SK-N-SH treated with all-trans-retinoic acid at 6 μM for 48 hours (cell line): ENCODE data around the gene TM4SF5.

ENCODE experiments used
- ATAC-seq: fragments of 200-7000 bp; cut with Tn5 transposase; 3 replicates; pipeline ENCODE4 v1.9.1; 2020; ENCODE audit warnings: mild to moderate bottlenecking, moderate library complexity
- ARNTL ChIP-seq: fragments of 450-650 bp; formaldehyde crosslinking; IDR thresholded peaks from 2 replicates; pipeline ENCODE4 v1.5.0; 2020; ENCODE audit warnings: low read depth, mild to moderate bottlenecking, moderate library complexity, borderline replicate concordance
- BACH2 ChIP-seq: fragments of 250-450 bp; sonication (Bioruptor Pico); IDR thresholded peaks from 2 replicates; pipeline ENCODE4 v1.9.0; 2021; ENCODE audit warnings: mild to moderate bottlenecking, borderline replicate concordance
- CREB5 ChIP-seq: fragments of 250-450 bp; sonication (Bioruptor Pico); IDR thresholded peaks from 2 replicates; pipeline ENCODE4 v1.5.1; 2020; ENCODE audit warnings: low read depth, mild to moderate bottlenecking, moderate library complexity
- CSDC2 ChIP-seq: fragments of 250-450 bp; sonication (Bioruptor Pico); IDR thresholded peaks from 2 replicates; pipeline ENCODE4 v1.5.0; 2020; ENCODE audit warnings: mild to moderate bottlenecking, moderate library complexity
- ESRRG ChIP-seq: fragments of 250-450 bp; sonication (Bioruptor Pico); IDR thresholded peaks from 2 replicates; pipeline ENCODE4 v1.6.1; 2021; ENCODE audit warnings: mild to moderate bottlenecking
- GLIS3 ChIP-seq: fragments of 250-450 bp; sonication (Bioruptor Pico); IDR thresholded peaks from 2 replicates; pipeline ENCODE4 v1.5.0; 2020; ENCODE audit warnings: mild to moderate bottlenecking, moderate library complexity
- ISL1 ChIP-seq: fragments of 250-450 bp; sonication (Bioruptor Pico); IDR thresholded peaks from 2 replicates; pipeline ENCODE4 v2.1.2; 2022; ENCODE audit warnings: mild to moderate bottlenecking, moderate library complexity
- OSR1 ChIP-seq: fragments of 250-450 bp; sonication (Bioruptor Pico); IDR thresholded peaks from 2 replicates; pipeline ENCODE4 v1.8.0; 2022; ENCODE audit warnings: moderate library complexity, mild to moderate bottlenecking, inconsistent platforms
- POU6F1 ChIP-seq: fragments of 250-450 bp; sonication (Bioruptor Pico); IDR thresholded peaks from 2 replicates; pipeline ENCODE4 v1.8.0; 2021; ENCODE audit warnings: low read depth, mild to moderate bottlenecking, moderate library complexity, borderline replicate concordance
- PPARA ChIP-seq: fragments of 250-450 bp; sonication (Bioruptor Pico); IDR thresholded peaks from 2 replicates; pipeline ENCODE4 v1.5.0; 2020; ENCODE audit warnings: mild to moderate bottlenecking, borderline replicate concordance
- RARB ChIP-seq: fragments of 250-450 bp; sonication (Bioruptor Pico); IDR thresholded peaks from 2 replicates; pipeline ENCODE4 v1.8.0; 2021; ENCODE audit warnings: mild to moderate bottlenecking, moderate library complexity
- SNAI2 ChIP-seq: fragments of 250-450 bp; sonication (Bioruptor Pico); IDR thresholded peaks from 2 replicates; pipeline ENCODE4 v1.5.0; 2020; ENCODE audit warnings: mild to moderate bottlenecking, moderate library complexity
- TCF4 ChIP-seq: fragments of 250-450 bp; sonication (Bioruptor Pico); IDR thresholded peaks from 2 replicates; pipeline ENCODE4 v1.8.0; 2021; ENCODE audit warnings: mild to moderate bottlenecking, moderate library complexity, borderline replicate concordance
- TOX ChIP-seq: fragments of 250-450 bp; sonication (Bioruptor Pico); IDR thresholded peaks from 2 replicates; pipeline ENCODE4 v1.8.0; 2021; ENCODE audit warnings: mild to moderate bottlenecking, moderate library complexity, borderline replicate concordance
- ZC3H10 ChIP-seq: fragments of 250-450 bp; sonication (Bioruptor Pico); IDR thresholded peaks from 2 replicates; pipeline ENCODE4 v1.5.1; 2021; ENCODE audit warnings: mild to moderate bottlenecking, moderate library complexity
- ZFP3 ChIP-seq: fragments of 250-450 bp; sonication (Bioruptor Pico); IDR thresholded peaks from 2 replicates; pipeline ENCODE4 v1.5.0; 2020; ENCODE audit warnings: mild to moderate bottlenecking, moderate library complexity
- ZFP30 ChIP-seq: fragments of 450-650 bp; formaldehyde crosslinking; IDR thresholded peaks from 2 replicates; pipeline ENCODE4 v1.5.0; 2022; ENCODE audit warnings: mild to moderate bottlenecking, moderate library complexity
- ZNF565 ChIP-seq: fragments of 450-650 bp; formaldehyde crosslinking; conservative IDR thresholded peaks from 2 replicates; pipeline ENCODE4 v1.5.0; 2020; ENCODE audit warnings: low read depth, mild to moderate bottlenecking, moderate library complexity
- ZNF70 ChIP-seq: fragments of 450-650 bp; formaldehyde crosslinking; IDR thresholded peaks from 2 replicates; pipeline ENCODE4 v1.5.0; 2020; ENCODE audit warnings: mild to moderate bottlenecking, moderate library complexity
- ZNF8 ChIP-seq: fragments of 450-650 bp; formaldehyde crosslinking; IDR thresholded peaks from 2 replicates; pipeline ENCODE4 v1.5.0; 2020; ENCODE audit warnings: mild to moderate bottlenecking, moderate library complexity
- TF ChIP-seq, protein P1 (sequence below): fragments of 250-450 bp; sonication (Bioruptor Pico); IDR thresholded peaks from 2 replicates; pipeline ENCODE4 v1.8.0; 2020; ENCODE audit warnings: mild to moderate bottlenecking, moderate library complexity, borderline replicate concordance
- TF ChIP-seq, protein P2 (sequence below): fragments of 250-450 bp; sonication (Bioruptor Pico); IDR thresholded peaks from 2 replicates; pipeline ENCODE4 v1.5.0; 2020; ENCODE audit warnings: mild to moderate bottlenecking, moderate library complexity

Gene TM4SF5

DNA sequence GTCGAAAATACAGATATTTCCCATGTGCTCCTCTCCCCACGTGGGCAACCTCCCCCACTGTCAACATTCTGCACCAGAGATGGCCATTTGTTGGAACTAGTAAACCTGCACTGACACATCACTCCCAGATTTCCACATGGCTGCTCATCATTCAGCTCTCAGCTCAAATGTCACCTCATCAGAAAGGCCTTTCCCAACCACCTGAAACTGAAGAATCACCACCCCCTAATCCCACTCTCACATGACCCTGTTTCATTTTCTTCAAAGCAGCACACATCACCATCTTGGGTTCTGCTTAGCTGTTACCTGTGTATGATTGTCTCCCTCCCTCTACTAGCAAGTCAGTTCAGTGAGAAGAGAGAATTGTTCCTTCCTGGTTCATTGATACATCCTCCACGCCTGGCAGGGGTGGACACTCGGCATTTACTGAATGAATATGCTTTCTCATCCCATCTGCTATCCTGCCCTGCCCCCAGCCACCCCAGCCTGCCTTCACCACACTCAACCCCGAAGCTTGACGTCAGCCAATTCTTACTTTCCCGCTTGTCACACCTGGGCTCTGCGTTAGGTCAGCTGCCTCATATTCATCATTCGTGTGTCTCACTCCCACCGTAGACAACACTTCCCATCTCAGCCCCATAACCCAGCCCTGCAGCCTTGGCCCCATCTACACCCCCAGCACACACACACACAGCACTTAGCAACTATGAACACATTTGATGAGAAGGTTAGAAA, 28.9 kb downstream of the TM4SF5 start:
- TF ChIP-seq ZNF70 (CRISPR knock-in tag): no peak
- no peak for TF ChIP-seq RARB (CRISPR knock-in tag)
- TF ChIP-seq CREB5 (CRISPR knock-in tag): no peak
- no peak for TF ChIP-seq ZNF8 (CRISPR knock-in tag)
- TF ChIP-seq SNAI2 (CRISPR knock-in tag): no peak
- TF ChIP-seq, protein P1, sequence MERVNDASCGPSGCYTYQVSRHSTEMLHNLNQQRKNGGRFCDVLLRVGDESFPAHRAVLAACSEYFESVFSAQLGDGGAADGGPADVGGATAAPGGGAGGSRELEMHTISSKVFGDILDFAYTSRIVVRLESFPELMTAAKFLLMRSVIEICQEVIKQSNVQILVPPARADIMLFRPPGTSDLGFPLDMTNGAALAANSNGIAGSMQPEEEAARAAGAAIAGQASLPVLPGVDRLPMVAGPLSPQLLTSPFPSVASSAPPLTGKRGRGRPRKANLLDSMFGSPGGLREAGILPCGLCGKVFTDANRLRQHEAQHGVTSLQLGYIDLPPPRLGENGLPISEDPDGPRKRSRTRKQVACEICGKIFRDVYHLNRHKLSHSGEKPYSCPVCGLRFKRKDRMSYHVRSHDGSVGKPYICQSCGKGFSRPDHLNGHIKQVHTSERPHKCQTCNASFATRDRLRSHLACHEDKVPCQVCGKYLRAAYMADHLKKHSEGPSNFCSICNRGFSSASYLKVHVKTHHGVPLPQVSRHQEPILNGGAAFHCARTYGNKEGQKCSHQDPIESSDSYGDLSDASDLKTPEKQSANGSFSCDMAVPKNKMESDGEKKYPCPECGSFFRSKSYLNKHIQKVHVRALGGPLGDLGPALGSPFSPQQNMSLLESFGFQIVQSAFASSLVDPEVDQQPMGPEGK (CRISPR knock-in tag): no peak
- no peak for TF ChIP-seq GLIS3
- no peak for TF ChIP-seq PPARA
- TF ChIP-seq ARNTL (CRISPR knock-in tag): no peak
- TF ChIP-seq ZFP3: no peak
- no peak for TF ChIP-seq TOX (CRISPR knock-in tag)
- no peak for TF ChIP-seq BACH2 (CRISPR knock-in tag)
- no peak for TF ChIP-seq POU6F1 (CRISPR knock-in tag)
- no peak for TF ChIP-seq ZFP30 (CRISPR knock-in tag)
- no peak for ATAC-seq

- no peak for ATAC-seq
- TF ChIP-seq ZNF70 (CRISPR knock-in tag) (no peak), BACH2 (CRISPR knock-in tag) (no peak), CREB5 (CRISPR knock-in tag) (no peak), ARNTL (CRISPR knock-in tag) (no peak), POU6F1 (CRISPR knock-in tag) (no peak), ZC3H10 (CRISPR knock-in tag) (no peak), OSR1 (CRISPR knock-in tag) (no peak), ESRRG (CRISPR knock-in tag) (no peak), ISL1 (CRISPR knock-in tag) (no peak), PPARA (no peak), ZNF8 (CRISPR knock-in tag) (no peak), SNAI2 (CRISPR knock-in tag) (no peak), ZNF565 (no peak), CSDC2 (CRISPR knock-in tag) (no peak), GLIS3 (no peak), TCF4 (no peak), ZFP30 (CRISPR knock-in tag) (no peak), TOX (CRISPR knock-in tag) (no peak), RARB (CRISPR knock-in tag) (no peak)
- TF ChIP-seq, protein P2, sequence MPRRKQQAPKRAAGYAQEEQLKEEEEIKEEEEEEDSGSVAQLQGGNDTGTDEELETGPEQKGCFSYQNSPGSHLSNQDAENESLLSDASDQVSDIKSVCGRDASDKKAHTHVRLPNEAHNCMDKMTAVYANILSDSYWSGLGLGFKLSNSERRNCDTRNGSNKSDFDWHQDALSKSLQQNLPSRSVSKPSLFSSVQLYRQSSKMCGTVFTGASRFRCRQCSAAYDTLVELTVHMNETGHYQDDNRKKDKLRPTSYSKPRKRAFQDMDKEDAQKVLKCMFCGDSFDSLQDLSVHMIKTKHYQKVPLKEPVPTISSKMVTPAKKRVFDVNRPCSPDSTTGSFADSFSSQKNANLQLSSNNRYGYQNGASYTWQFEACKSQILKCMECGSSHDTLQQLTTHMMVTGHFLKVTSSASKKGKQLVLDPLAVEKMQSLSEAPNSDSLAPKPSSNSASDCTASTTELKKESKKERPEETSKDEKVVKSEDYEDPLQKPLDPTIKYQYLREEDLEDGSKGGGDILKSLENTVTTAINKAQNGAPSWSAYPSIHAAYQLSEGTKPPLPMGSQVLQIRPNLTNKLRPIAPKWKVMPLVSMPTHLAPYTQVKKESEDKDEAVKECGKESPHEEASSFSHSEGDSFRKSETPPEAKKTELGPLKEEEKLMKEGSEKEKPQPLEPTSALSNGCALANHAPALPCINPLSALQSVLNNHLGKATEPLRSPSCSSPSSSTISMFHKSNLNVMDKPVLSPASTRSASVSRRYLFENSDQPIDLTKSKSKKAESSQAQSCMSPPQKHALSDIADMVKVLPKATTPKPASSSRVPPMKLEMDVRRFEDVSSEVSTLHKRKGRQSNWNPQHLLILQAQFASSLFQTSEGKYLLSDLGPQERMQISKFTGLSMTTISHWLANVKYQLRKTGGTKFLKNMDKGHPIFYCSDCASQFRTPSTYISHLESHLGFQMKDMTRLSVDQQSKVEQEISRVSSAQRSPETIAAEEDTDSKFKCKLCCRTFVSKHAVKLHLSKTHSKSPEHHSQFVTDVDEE (CRISPR knock-in tag): no peak
Measured at GRCh38 chr17:4802228-4802627, 30.5 kb downstream of the TM4SF5 start, which contains the start of gene C17orf114. Gene C17orf114 (minus strand): TSS chr17:4802328.
